Mesothelial cell of epicardium (in vitro differentiated cells): ENCODE measurements around the gene ASB1. TPM values are rescaled to one million over a fixed set of nuclear protein-coding genes. Genes with fewer than 3 reads are reported as not detected.
A peak's percentile ranks its signal among the peaks of the same experiment; 100 is the strongest.

Experiments
- DNase-seq, 2 experiments: peaks; one replicate each; pipeline ENCODE4 v3.0.0; 2021; ENCODE audit warnings: low spot score in 2 of 2; ENCODE audit not compliant: unreplicated experiment in 2 of 2
- H3K27ac Mint-ChIP-seq: 2 replicates; pipeline ENCODE4 v1.8.0; 2021; ENCODE audit warnings: mixed read lengths
- H3K27me3 Mint-ChIP-seq: 2 replicates; pipeline ENCODE4 v1.8.0; 2021; ENCODE audit warnings: low read depth, mixed read lengths
- H3K36me3 Mint-ChIP-seq: 2 replicates; pipeline ENCODE4 v1.8.0; 2021; ENCODE audit warnings: mixed read lengths
- H3K4me1 Mint-ChIP-seq: 2 replicates; pipeline ENCODE4 v1.8.0; 2021; ENCODE audit warnings: mixed read lengths
- H3K4me3 Mint-ChIP-seq: 2 replicates; pipeline ENCODE4 v1.8.0; 2021; ENCODE audit warnings: mild to moderate bottlenecking, moderate library complexity, mixed read lengths
- H3K9me3 Mint-ChIP-seq: 2 replicates; pipeline ENCODE4 v1.8.0; 2021; ENCODE audit warnings: mixed read lengths
- CTCF ChIP-seq: fragments of 200-600 bp; sonication (generic); IDR thresholded peaks from one replicate; pipeline ENCODE4 v1.5.0; 2021; ENCODE audit warnings: antibody characterized with exemption; ENCODE audit not compliant: unreplicated experiment
- total RNA-seq: library from RNA; stranded (reverse); gene quantifications from 3 replicates; pipeline ENCODE4 v1.2.1, GENCODE V29; 2021

The ASB1 gene
- total RNA-seq, 1 donor from 2014 or later = 33.2 TPM

- Mint-ChIP-seq H3K4me3 (no peak overlapping the region), H3K9me3 (peaks cover 10% of the 10 kb centered on the region), H3K27ac (no peak overlapping the region), H3K27me3 (no peaks in the 10 kb centered on the region), H3K4me1 (peaks cover 33% of the 10 kb centered on the region), H3K36me3 (peaks cover 2% of the 10 kb centered on the region)
- TF ChIP-seq CTCF = no peak
- no peak for DNase-seq
Measured at GRCh38 chr2:238418999-238419546, 7.7 kb upstream of the ASB1 start.

GRCh38 chr2:238420442-238420841 is 6.3 kb upstream of the ASB1 start:
- no peak overlapping the region for H3K4me3 Mint-ChIP-seq
- no peak for TF ChIP-seq CTCF
- peaks cover 2% of the 10 kb centered on the region for H3K36me3 Mint-ChIP-seq
- peaks cover 37% of the 10 kb centered on the region for H3K4me1 Mint-ChIP-seq
- no peaks in the 10 kb centered on the region for H3K27me3 Mint-ChIP-seq
- DNase-seq = no peak
- peaks cover 10% of the 10 kb centered on the region for H3K9me3 Mint-ChIP-seq
- H3K27ac Mint-ChIP-seq = peak overlapping the region; percentile 95

GRCh38 chr2:238420878-238421694 is 5.6 kb upstream of the ASB1 start:
- H3K27ac Mint-ChIP-seq = peak overlapping the region; percentile 95
- H3K4me3 Mint-ChIP-seq = peak overlapping the region; percentile 37
- H3K9me3 Mint-ChIP-seq = peaks cover 6% of the 10 kb centered on the region
- DNase-seq = no peak
- no peaks in the 10 kb centered on the region for H3K27me3 Mint-ChIP-seq
- H3K4me1 Mint-ChIP-seq = peaks cover 39% of the 10 kb centered on the region
- TF ChIP-seq CTCF = no peak
- H3K36me3 Mint-ChIP-seq = peaks cover 2% of the 10 kb centered on the region

GRCh38 chr2:238421695-238422035 is 5.1 kb upstream of the ASB1 start:
- peaks cover under 1% of the 10 kb centered on the region for H3K9me3 Mint-ChIP-seq
- no peak for DNase-seq
- H3K27ac Mint-ChIP-seq = peak overlapping the region; percentile 95
- H3K27me3 Mint-ChIP-seq = no peaks in the 10 kb centered on the region
- peaks cover 41% of the 10 kb centered on the region for H3K4me1 Mint-ChIP-seq
- peak overlapping the region; percentile 37 for H3K4me3 Mint-ChIP-seq
- H3K36me3 Mint-ChIP-seq = no peaks in the 10 kb centered on the region
- TF ChIP-seq CTCF = no peak

GRCh38 chr2:238422285-238422684 is 4.4 kb upstream of the ASB1 start:
- H3K9me3 Mint-ChIP-seq = no peaks in the 10 kb centered on the region
- no peak for TF ChIP-seq CTCF
- H3K27me3 Mint-ChIP-seq = no peaks in the 10 kb centered on the region
- no peak for DNase-seq
- H3K27ac Mint-ChIP-seq = peak overlapping the region; percentile 95
- peaks cover 41% of the 10 kb centered on the region for H3K4me1 Mint-ChIP-seq
- H3K36me3 Mint-ChIP-seq = no peaks in the 10 kb centered on the region
- H3K4me3 Mint-ChIP-seq = no peak overlapping the region
